AG04450 (cell line): ENCODE data around the gene SH2D7. TPM values are rescaled to one million over a fixed set of nuclear protein-coding genes. Genes with fewer than 3 reads are reported as not detected.

Experiments
- CTCF ChIA-PET: fragments of 300-600, 350-600 bp; formaldehyde crosslinking; extraction: SDS; loops from one replicate; lab custom pipeline; 2022; ENCODE audit warnings: antibody characterized with exemption, inconsistent platforms; lab: Charles Lee
- POLR2A ChIA-PET: fragments of 350-600 bp; formaldehyde crosslinking; extraction: SDS; loops from one replicate; lab custom pipeline; 2021; ENCODE audit warnings: antibody characterized with exemption, inconsistent platforms; lab: Yijun Ruan, JAX
- DNase-seq: peaks from one replicate; pipeline ENCODE4 v3.0.0-alpha.2; 2011; ENCODE audit warnings: low read depth, low spot score
- H3K27ac ChIP-seq: one replicate; pipeline ENCODE4 v1.5.1; 2012; ENCODE audit warnings: low read depth, low read length, control low read depth
- H3K27me3 ChIP-seq: one replicate; pipeline ENCODE4 v1.6.0; 2012; ENCODE audit warnings: low read length; ENCODE audit not compliant: control insufficient read depth, insufficient read depth
- H3K4me3 ChIP-seq: 2 replicates; pipeline ENCODE4 v1.5.1; 2011; ENCODE audit warnings: mild to moderate bottlenecking, low read depth, low read length, control low read depth
- H3K9me3 ChIP-seq: 2 replicates; pipeline ENCODE4 v1.5.1; 2012; ENCODE audit warnings: low read length; ENCODE audit not compliant: control insufficient read depth, insufficient read depth
- CTCF ChIP-seq: IDR thresholded peaks from 2 replicates; pipeline ENCODE4 v1.5.1; 2011; ENCODE audit warnings: low read depth, low read length, control low read depth, inconsistent platforms
- polyA plus RNA-seq: library from polyadenylated mRNA; depleted of rRNA; stranded (reverse); fragments of >200 nt; gene quantifications from 2 replicates; pipeline ENCODE4 v1.2.3, GENCODE V29; 2011

Gene SH2D7
- polyA plus RNA-seq, 1 experiment, result not detected

GRCh38 chr15:78079298-78080087 is 12.9 kb upstream of the SH2D7 start:
- Histone ChIP-seq H3K4me3 (no peak overlapping the region), H3K27ac (no peak overlapping the region), H3K27me3 (no peaks in the 10 kb centered on the region), H3K9me3 (no peaks in the 10 kb centered on the region; the same call in 1 of the 2 replicates)
- CTCF ChIA-PET, result interaction anchor here (1.8 kb wide), 1 partner anchor 29 kb away, joined by 7 read pairs; no protein-coding TSS in a partner anchor
- DNase-seq, result no peak
- POLR2A ChIA-PET, result no interaction called here
- TF ChIP-seq CTCF, result no peak

GRCh38 chr15:78080088-78080460 is 12.3 kb upstream of the SH2D7 start:
- DNase-seq, result no peak
- Histone ChIP-seq H3K27me3 (no peaks in the 10 kb centered on the region), H3K4me3 (no peak overlapping the region), H3K27ac (no peak overlapping the region), H3K9me3 (no peaks in the 10 kb centered on the region; the same call in 1 of the 2 replicates)
- POLR2A ChIA-PET, result no interaction called here
- TF ChIP-seq CTCF, result no peak
- CTCF ChIA-PET, result interaction anchor here (1.8 kb wide), 1 partner anchor 28 kb away, joined by 7 read pairs; no protein-coding TSS in a partner anchor

- Histone ChIP-seq H3K27ac (peak overlapping the region; percentile 52), H3K4me3 (no peak overlapping the region), H3K9me3 (no peaks in the 10 kb centered on the region; the same call in 1 of the 2 replicates), H3K27me3 (no peaks in the 10 kb centered on the region)
- CTCF ChIA-PET, result interaction anchor here (1.0 to 1.3 kb wide), 2 partner anchors 26 to 96 kb away, joined by 3 to 6 read pairs; no protein-coding TSS in a partner anchor
- TF ChIP-seq CTCF, result no peak
- POLR2A ChIA-PET, result interaction anchor here (1.3 to 1.9 kb wide), 2 partner anchors 11 to 32 kb away, joined by 3 to 15 read pairs; partner anchors contain the start of gene SH2D7
- DNase-seq, result no peak
Observed at GRCh38 chr15:78082106-78082742, 10.1 kb upstream of the SH2D7 start.

GRCh38 chr15:78082743-78083110 is 9.6 kb upstream of the SH2D7 start:
- DNase-seq, result no peak
- Histone ChIP-seq H3K27ac (no peak overlapping the region), H3K9me3 (no peaks in the 10 kb centered on the region; the same call in 1 of the 2 replicates), H3K4me3 (no peak overlapping the region), H3K27me3 (no peaks in the 10 kb centered on the region)
- no peak for TF ChIP-seq CTCF
- ChIA-PET POLR2A (interaction anchor here (1.3 to 1.9 kb wide), 2 partner anchors 10 to 33 kb away, joined by 3 to 15 read pairs; partner anchors contain the start of gene SH2D7), CTCF (interaction anchor here (1.0 to 1.3 kb wide), 2 partner anchors 26 to 96 kb away, joined by 3 to 6 read pairs; no protein-coding TSS in a partner anchor)
